Activated naive CD4-positive, alpha-beta T cell treated with anti-CD3 and anti-CD28 coated beads, Interleukin-2, amount 10 ng/mL, durations not matched to agents 7 days and 5 days (primary cell): ENCODE data around the gene LRGUK.
"Not testable (repeated sequence)": the region's sequence is repeated elsewhere in the genome, so short reads cannot be mapped to it uniquely, and the experiment has no call there.

ENCODE experiments used
- CTCF ChIA-PET: fragments of 350-600 bp; sonication (Branson Sonifier 250); formaldehyde crosslinking; loops from one replicate; lab custom pipeline; 2021; ENCODE audit warnings: antibody characterized with exemption; lab: Charles Lee
- DNase-seq: peaks from one replicate; pipeline ENCODE4 v3.0.0-alpha.2; 2020
- H3K27ac Mint-ChIP-seq: one replicate; pipeline ENCODE4 v1.8.0; 2021; ENCODE audit warnings: mild to moderate bottlenecking, moderate library complexity, mixed read lengths
- H3K27me3 Mint-ChIP-seq: one replicate; pipeline ENCODE4 v1.8.0; 2021; ENCODE audit warnings: mild to moderate bottlenecking, mixed read lengths
- H3K36me3 Mint-ChIP-seq: one replicate; pipeline ENCODE4 v1.8.0; 2021; ENCODE audit warnings: mixed read lengths
- H3K4me1 Mint-ChIP-seq: one replicate; pipeline ENCODE4 v1.8.0; 2021; ENCODE audit warnings: mixed read lengths
- H3K4me3 Mint-ChIP-seq: one replicate; pipeline ENCODE4 v1.8.0; 2021; ENCODE audit warnings: mild to moderate bottlenecking, moderate library complexity, mixed read lengths
- H3K9me3 Mint-ChIP-seq: one replicate; pipeline ENCODE4 v1.8.0; 2021; ENCODE audit warnings: mixed read lengths

The LRGUK gene

GRCh38 chr7:134210227-134210626 lies 83.1 kb downstream of the LRGUK start:
- H3K27ac Mint-ChIP-seq, result no peak overlapping the region
- H3K36me3 Mint-ChIP-seq, result no peaks in the 10 kb centered on the region
- H3K9me3 Mint-ChIP-seq, result no peaks in the 10 kb centered on the region
- no peak overlapping the region for H3K4me3 Mint-ChIP-seq
- CTCF ChIA-PET, result no interaction called here
- DNase-seq, result no peak
- no peaks in the 10 kb centered on the region for H3K4me1 Mint-ChIP-seq
- H3K27me3 Mint-ChIP-seq, result peaks cover 4% of the 10 kb centered on the region

DNA sequence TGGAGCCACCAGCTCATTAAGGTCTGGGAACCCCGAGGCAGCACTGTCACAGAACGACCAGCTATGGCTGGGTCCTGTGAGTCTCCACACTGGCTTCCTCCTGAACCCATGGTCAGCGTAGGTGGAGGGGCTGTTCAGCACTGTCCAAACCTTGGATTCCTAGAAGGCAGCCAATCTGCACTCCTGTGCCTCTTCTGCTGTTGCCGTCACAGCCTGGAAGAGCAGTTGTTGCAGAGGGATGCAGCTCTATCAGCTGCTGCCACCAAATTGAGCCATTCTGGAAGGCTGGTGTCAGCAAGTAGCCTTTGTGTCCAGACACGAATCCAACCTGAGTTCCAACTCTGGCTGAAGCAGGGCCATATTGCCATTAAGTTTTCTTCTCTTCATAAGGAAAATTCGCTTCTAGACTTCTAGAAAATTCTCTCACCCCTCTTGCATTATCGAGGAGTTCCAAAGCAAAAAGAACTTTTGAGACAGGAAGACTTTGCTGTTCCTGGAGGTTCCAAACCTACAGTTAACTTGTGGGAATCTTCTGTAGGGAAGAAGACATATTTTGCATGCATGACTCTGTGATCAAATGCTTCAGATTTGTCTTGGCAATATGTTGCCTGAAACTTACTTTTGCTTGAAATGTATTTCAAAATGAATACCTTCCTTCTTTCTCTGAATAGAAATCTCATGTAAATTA lies 84.0 kb downstream of the LRGUK start:
- CTCF ChIA-PET, result interaction anchor here (0.6 kb wide), 1 partner anchor 1189 kb away, joined by 3 read pairs; no protein-coding TSS in a partner anchor
- no peaks in the 10 kb centered on the region for H3K4me1 Mint-ChIP-seq
- H3K36me3 Mint-ChIP-seq, result no peaks in the 10 kb centered on the region
- no peak for DNase-seq
- peaks cover 4% of the 10 kb centered on the region for H3K27me3 Mint-ChIP-seq
- no peak overlapping the region for H3K4me3 Mint-ChIP-seq
- no peaks in the 10 kb centered on the region for H3K9me3 Mint-ChIP-seq
- no peak overlapping the region for H3K27ac Mint-ChIP-seq

DNA sequence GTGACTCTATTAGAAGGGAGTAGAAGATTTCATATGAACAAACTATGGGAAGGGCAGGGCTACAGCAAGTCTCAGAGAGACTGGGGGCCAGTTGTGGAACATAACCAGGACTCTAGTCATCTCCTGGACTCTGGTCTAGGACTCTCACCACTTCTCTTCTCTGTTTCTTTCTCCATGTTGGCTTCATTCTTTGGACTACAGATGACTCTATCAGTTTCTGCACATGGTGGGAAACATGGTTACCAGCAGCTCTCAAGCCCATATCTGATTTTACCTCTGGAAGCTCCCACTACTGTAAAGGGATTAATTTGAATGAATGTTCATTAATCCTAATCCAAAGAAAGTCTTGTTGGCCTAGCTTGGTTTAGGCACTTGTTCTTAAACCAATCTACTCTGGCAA lies 84.7 kb downstream of the LRGUK start:
- no peak overlapping the region for H3K27ac Mint-ChIP-seq
- CTCF ChIA-PET, result no interaction called here
- H3K4me3 Mint-ChIP-seq, result no peak overlapping the region
- H3K27me3 Mint-ChIP-seq, result peaks cover 4% of the 10 kb centered on the region
- H3K4me1 Mint-ChIP-seq, result no peaks in the 10 kb centered on the region
- H3K9me3 Mint-ChIP-seq, result no peaks in the 10 kb centered on the region
- H3K36me3 Mint-ChIP-seq, result no peaks in the 10 kb centered on the region
- DNase-seq, result no peak

GRCh38 chr7:134212576-134213546 lies 85.7 kb downstream of the LRGUK start:
- H3K27me3 Mint-ChIP-seq, result peaks cover 4% of the 10 kb centered on the region
- H3K4me1 Mint-ChIP-seq, result no peaks in the 10 kb centered on the region
- no peaks in the 10 kb centered on the region for H3K36me3 Mint-ChIP-seq
- CTCF ChIA-PET, result interaction anchor here (1.1 kb wide), 1 partner anchor 72 kb away, joined by 3 read pairs; no protein-coding TSS in a partner anchor
- no peak for DNase-seq
- no peak overlapping the region for H3K4me3 Mint-ChIP-seq
- H3K9me3 Mint-ChIP-seq, result no peaks in the 10 kb centered on the region
- no peak overlapping the region for H3K27ac Mint-ChIP-seq

DNA sequence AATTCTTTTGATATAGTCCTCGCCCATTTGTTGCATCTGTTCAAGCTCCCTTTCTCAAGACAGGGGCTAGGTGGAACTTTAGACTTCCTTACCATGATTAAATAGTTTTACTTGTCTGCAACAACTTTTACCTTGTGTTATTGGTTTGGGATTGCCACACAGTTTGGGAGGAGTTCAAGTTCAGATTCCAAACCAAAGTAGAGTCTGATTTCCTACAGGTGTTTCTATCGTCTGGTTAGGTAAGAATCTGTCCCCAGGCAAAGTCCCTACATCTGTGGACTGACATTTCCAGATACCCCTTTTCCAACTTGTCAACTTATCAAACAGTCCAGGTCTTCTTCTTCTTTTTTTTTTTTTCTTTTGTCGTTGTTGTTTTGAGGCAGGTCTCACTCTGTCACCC lies 93.1 kb downstream of the LRGUK start:
- Mint-ChIP-seq H3K27ac (no peak overlapping the region), H3K4me3 (no peak overlapping the region), H3K27me3 (no peaks in the 10 kb centered on the region), H3K4me1 (no peaks in the 10 kb centered on the region), H3K9me3 (no peaks in the 10 kb centered on the region), H3K36me3 (no peaks in the 10 kb centered on the region)
- DNase-seq, result no peak
- CTCF ChIA-PET, result no interaction called here

DNA sequence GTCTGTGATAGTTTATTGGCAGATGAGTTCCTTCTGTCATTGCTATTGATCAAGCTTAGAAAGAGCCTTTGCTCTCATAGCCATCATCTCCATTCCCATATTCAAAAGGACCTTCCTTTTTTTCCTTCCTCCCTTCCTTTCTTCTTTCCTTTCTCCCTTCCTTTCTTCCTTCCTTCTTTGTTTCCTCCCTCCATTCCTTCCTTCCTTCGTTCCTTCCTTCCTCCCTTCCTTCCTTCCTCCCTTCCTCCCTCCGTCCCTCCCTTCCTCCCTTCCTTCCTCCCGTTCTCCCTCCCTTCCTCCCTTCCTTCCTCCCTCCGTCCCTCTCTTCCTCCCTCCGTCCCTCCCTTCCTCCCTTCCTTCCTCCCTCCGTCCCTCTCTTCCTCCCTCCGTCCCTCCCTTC lies 104.2 kb downstream of the LRGUK start:
- DNase-seq, H3K27me3 Mint-ChIP-seq, H3K4me3 Mint-ChIP-seq, H3K9me3 Mint-ChIP-seq, H3K36me3 Mint-ChIP-seq, CTCF ChIA-PET, H3K27ac Mint-ChIP-seq, H3K4me1 Mint-ChIP-seq: not testable (repeated sequence)

DNA sequence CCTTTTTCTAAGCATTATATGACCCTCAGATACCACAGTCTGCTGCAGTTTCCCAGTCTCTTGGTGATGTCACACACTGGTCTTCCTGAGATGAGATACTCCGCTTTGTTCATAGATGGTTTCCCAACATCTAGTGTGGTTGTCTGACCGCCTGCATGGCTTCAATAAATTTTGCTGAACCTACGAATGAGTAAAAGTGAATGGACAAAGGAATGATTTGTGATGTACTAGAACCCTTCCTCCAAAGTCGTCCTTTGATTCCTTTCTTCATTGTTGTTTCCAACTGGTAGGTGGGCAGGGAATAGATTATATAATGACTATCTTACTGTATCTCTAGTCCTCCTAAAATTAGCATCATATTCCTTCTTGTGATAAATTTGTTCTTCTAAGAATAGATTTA lies 107.1 kb downstream of the LRGUK start:
- no peaks in the 10 kb centered on the region for H3K4me1 Mint-ChIP-seq
- no peaks in the 10 kb centered on the region for H3K27me3 Mint-ChIP-seq
- CTCF ChIA-PET, result no interaction called here
- H3K9me3 Mint-ChIP-seq, result no peaks in the 10 kb centered on the region
- H3K36me3 Mint-ChIP-seq, result no peaks in the 10 kb centered on the region
- H3K27ac Mint-ChIP-seq, result no peak overlapping the region
- H3K4me3 Mint-ChIP-seq, result no peak overlapping the region
- DNase-seq, result no peak

DNA sequence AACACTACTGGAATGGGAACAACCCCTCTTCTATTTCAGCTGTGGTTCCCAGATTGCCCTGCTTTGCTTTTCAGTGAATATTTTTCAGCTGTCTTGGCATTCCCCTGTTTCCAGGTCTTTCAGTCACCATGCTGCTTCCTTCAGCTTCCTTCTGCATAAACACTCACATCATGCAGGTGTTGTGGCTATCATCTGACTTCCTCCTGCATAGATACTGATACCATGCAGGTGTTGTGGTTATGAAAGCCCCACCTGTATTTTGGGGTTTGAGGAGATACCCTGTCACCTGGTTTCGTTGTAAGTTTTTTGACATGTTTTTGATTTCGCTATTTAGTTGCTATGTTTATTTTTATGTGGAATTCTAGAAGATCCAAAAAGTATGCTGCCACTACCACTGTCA lies 118.1 kb downstream of the LRGUK start:
- H3K27me3 Mint-ChIP-seq, result no peaks in the 10 kb centered on the region
- H3K9me3 Mint-ChIP-seq, result no peaks in the 10 kb centered on the region
- CTCF ChIA-PET, result no interaction called here
- H3K4me1 Mint-ChIP-seq, result no peaks in the 10 kb centered on the region
- no peak for DNase-seq
- H3K4me3 Mint-ChIP-seq, result no peak overlapping the region
- H3K27ac Mint-ChIP-seq, result no peak overlapping the region
- H3K36me3 Mint-ChIP-seq, result no peaks in the 10 kb centered on the region

DNA sequence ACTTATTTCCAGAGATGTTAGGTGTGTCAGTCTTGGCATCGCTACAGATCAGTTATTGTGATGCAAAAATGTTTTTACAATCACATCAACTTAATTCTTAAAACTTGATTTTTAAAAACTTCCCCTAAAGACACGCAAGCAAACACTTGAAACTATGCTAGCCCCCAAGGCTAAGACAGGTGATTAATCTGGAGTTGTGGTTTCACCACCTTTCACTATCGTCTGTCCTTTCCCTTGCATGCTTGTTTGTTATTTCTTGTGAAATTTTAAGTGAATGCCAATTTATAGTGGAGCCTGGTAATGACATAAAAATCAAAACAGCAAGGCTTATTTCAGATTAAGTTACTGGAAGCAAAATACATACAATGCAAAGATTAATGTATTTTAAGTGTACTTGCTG lies 119.2 kb downstream of the LRGUK start:
- Mint-ChIP-seq H3K36me3 (no peaks in the 10 kb centered on the region), H3K27me3 (no peaks in the 10 kb centered on the region), H3K9me3 (no peaks in the 10 kb centered on the region), H3K4me3 (no peak overlapping the region), H3K4me1 (no peaks in the 10 kb centered on the region), H3K27ac (no peak overlapping the region)
- no peak for DNase-seq
- CTCF ChIA-PET, result no interaction called here

GRCh38 chr7:134246761-134247160 lies 119.6 kb downstream of the LRGUK start:
- CTCF ChIA-PET, result no interaction called here
- no peak overlapping the region for H3K27ac Mint-ChIP-seq

GRCh38 chr7:134248196-134248595 lies 121.1 kb downstream of the LRGUK start:
- H3K9me3 Mint-ChIP-seq, result no peaks in the 10 kb centered on the region
- no peaks in the 10 kb centered on the region for H3K4me1 Mint-ChIP-seq
- no peak overlapping the region for H3K4me3 Mint-ChIP-seq
- no peaks in the 10 kb centered on the region for H3K27me3 Mint-ChIP-seq
- CTCF ChIA-PET, result no interaction called here
- no peaks in the 10 kb centered on the region for H3K36me3 Mint-ChIP-seq
- no peak for DNase-seq
- no peak overlapping the region for H3K27ac Mint-ChIP-seq

More at GRCh38 chr7:134246761-134247160, 119.6 kb downstream of the LRGUK start:
- DNase-seq, result no peak
- H3K4me3 Mint-ChIP-seq, result no peak overlapping the region
- H3K36me3 Mint-ChIP-seq, result no peaks in the 10 kb centered on the region
- H3K27me3 Mint-ChIP-seq, result no peaks in the 10 kb centered on the region
- H3K4me1 Mint-ChIP-seq, result no peaks in the 10 kb centered on the region
- H3K9me3 Mint-ChIP-seq, result no peaks in the 10 kb centered on the region

DNA sequence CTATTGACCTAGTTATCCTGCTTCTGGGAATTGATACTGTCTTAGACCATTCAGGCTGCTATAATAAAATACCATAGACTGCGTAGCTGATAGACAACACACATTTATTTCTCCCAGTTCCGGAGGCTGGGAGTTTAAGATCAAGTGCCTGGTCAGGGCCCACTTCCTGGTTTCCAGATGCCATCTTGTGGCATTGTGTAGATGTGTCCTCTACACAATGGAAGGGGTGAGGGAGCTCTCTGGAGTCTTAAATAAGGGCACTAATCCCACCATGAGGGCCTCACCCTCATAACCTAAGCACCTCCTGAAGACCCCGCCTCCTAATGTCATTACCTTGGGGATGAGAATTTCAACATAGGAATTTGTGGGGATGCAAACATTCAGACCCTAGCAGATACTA lies 127.2 kb downstream of the LRGUK start:
- Mint-ChIP-seq H3K27ac (no peak overlapping the region), H3K36me3 (no peaks in the 10 kb centered on the region), H3K9me3 (no peaks in the 10 kb centered on the region), H3K27me3 (no peaks in the 10 kb centered on the region), H3K4me1 (no peaks in the 10 kb centered on the region), H3K4me3 (no peak overlapping the region)
- CTCF ChIA-PET, result no interaction called here
- no peak for DNase-seq

GRCh38 chr7:134255814-134256213 lies 128.7 kb downstream of the LRGUK start:
- no peaks in the 10 kb centered on the region for H3K9me3 Mint-ChIP-seq
- H3K4me3 Mint-ChIP-seq, result no peak overlapping the region
- CTCF ChIA-PET, result no interaction called here
- H3K27ac Mint-ChIP-seq, result no peak overlapping the region
- H3K36me3 Mint-ChIP-seq, result no peaks in the 10 kb centered on the region
- no peaks in the 10 kb centered on the region for H3K4me1 Mint-ChIP-seq
- DNase-seq, result no peak
- H3K27me3 Mint-ChIP-seq, result no peaks in the 10 kb centered on the region

GRCh38 chr7:134262322-134262721 lies 135.2 kb downstream of the LRGUK start:
- H3K9me3 Mint-ChIP-seq, result no peaks in the 10 kb centered on the region
- CTCF ChIA-PET, result no interaction called here
- no peaks in the 10 kb centered on the region for H3K27me3 Mint-ChIP-seq

DNA sequence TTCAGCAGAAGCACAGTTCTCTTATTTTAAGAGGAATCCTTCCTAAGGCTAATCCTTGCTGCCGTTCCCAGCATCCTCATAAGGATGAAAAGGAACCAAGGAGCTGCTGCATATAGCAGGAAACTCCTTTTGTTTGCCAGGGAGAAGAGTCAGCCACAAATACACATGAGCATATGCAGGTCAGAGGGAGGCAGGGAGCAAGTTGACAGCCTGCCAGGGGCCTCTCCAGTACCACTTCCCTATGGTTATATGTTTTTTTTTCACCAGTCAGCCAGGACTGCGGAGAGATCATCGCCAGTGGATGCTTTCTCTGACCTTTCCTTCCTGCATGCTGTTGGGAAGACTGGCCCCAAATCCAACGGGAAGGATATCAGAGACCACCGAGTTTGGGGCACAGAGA lies 149.8 kb downstream of the LRGUK start:
- CTCF ChIA-PET, result no interaction called here
- Mint-ChIP-seq H3K4me3 (no peak overlapping the region), H3K27ac (no peak overlapping the region), H3K36me3 (no peaks in the 10 kb centered on the region), H3K4me1 (no peaks in the 10 kb centered on the region), H3K9me3 (no peaks in the 10 kb centered on the region), H3K27me3 (peaks cover 13% of the 10 kb centered on the region)
- no peak for DNase-seq

More at GRCh38 chr7:134262322-134262721, 135.2 kb downstream of the LRGUK start:
- Mint-ChIP-seq H3K36me3 (no peaks in the 10 kb centered on the region), H3K4me3 (no peak overlapping the region), H3K27ac (no peak overlapping the region), H3K4me1 (no peaks in the 10 kb centered on the region)
- no peak for DNase-seq
